GM21825 (cell line): ENCODE results near the gene ENO2.
A peak's percentile ranks its signal among the peaks of the same experiment; 100 is the strongest.

Source experiments
- ATAC-seq: cut with Tn5 transposase; IDR thresholded peaks from one replicate; pipeline ENCODE4 v1.9.1; 2021; ENCODE audit warnings: mild to moderate bottlenecking, moderate library complexity; ENCODE audit not compliant: unreplicated experiment

ENO2 gene

DNA sequence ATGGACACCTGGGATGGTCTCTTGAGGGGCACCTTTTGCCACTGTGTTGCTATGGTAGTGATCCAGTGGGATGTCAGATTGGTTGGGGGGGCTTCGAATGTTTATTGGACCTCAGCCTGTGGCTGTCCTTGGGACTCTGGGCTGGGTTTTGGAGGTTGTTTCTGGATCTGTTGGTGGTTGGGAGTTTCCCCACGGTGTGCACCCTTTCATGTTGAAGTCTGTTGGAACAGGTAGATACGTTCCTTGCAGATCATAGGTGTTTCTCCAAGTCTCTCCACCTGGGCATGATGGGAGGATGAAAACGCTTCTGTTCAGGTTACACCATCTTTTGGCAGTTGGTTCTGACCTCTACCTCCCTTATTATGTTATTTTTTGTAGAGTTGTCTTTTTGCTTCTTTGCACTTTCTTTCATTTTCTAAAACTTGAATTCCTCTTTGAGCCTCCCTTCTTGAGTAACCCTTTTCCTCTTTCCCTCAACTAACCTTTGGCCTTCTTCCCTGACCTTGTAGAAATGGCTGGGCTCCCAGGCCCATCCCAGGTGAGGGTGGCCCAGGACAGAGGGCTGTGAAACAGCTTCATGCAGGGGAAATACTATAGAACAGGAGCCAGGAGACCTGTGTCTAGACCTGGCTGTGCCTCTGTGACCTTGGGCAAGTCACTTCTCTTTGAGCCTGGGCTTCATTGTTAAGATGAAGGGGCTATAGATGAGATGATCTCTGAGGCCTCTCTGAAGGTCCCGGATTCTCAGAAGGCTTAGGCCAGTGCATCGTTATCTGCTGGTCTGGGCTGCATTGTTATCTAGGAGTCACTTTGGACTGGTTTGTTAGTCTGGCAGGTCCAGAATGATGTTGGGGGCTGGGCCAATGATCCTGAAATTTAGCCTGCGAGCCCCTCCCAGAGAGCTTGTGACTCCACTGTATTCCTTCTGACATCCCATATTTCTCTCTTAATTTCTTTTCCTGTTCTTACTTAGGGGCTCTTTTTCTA lies 15.4 kb downstream of the ENO2 start:
- no peak for ATAC-seq

DNA sequence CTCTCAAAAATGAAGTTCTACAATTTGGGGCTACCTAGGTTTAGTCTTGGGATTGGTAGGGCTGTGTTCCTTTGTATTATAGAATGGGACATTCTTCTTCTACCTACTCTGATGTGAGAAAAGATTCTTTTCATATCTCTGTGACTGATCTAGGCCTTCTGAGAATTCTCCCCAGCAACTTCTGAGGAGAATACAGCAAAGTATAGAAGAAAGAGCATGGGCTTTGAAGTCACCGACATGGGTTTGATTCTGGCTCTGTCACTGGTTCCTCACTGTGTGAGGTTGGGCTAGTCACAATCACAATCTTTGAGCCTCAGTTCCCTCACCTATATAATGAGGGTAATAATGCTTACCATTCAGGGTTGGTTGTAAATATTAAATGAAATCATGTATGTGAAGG lies 18.4 kb downstream of the ENO2 start:
- ATAC-seq: no peak

DNA sequence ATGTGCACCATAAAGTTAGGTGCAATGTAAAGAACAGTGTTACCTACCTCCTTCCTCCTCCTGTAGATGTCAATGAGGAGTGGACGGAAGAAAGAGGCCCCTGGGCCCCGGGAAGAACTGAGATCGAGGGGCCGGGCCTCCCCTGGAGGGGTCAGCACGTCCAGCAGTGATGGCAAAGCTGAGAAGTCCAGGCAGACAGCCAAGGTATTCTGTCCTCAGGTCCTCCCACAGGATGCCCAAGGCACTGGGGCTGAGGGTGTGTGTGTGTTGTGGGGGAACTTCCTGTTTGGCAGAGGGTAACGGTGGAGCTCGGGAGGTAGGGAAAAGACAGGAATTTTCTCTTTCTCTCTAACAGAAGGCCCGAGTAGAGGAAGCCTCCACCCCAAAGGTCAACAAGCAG lies 19.7 kb downstream of the ENO2 start:
- ATAC-seq: no peak

DNA sequence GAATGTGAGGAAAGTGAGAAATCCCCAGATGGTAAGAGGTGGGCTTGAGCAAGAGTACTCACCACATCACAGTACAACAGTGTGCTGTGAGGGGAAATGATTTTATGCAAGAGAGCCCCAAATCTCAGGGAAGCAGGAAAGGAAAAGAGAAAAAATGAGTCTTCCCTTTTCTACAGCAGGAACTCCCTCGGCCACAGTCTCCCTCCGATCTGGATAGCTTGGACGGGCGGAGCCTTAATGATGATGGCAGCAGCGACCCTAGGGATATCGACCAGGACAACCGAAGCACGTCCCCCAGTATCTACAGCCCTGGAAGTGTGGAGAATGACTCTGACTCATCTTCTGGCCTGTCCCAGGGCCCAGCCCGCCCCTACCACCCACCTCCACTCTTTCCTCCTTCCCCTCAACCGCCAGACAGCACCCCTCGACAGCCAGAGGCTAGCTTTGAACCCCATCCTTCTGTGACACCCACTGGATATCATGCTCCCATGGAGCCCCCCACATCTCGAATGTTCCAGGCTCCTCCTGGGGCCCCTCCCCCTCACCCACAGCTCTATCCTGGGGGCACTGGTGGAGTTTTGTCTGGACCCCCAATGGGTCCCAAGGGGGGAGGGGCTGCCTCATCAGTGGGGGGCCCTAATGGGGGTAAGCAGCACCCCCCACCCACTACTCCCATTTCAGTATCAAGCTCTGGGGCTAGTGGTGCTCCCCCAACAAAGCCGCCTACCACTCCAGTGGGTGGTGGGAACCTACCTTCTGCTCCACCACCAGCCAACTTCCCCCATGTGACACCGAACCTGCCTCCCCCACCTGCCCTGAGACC lies 21.2 kb downstream of the ENO2 start:
- ATAC-seq: no peak

DNA sequence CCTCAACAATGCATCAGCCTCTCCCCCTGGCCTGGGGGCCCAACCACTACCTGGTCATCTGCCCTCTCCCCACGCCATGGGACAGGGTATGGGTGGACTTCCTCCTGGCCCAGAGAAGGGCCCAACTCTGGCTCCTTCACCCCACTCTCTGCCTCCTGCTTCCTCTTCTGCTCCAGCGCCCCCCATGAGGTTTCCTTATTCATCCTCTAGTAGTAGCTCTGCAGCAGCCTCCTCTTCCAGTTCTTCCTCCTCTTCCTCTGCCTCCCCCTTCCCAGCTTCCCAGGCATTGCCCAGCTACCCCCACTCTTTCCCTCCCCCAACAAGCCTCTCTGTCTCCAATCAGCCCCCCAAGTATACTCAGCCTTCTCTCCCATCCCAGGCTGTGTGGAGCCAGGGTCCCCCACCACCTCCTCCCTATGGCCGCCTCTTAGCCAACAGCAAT lies 21.8 kb downstream of the ENO2 start:
- ATAC-seq: no peak

GRCh38 chr12:6936636-6937480 lies 22.5 kb downstream of the ENO2 start:
- no peak for ATAC-seq

DNA sequence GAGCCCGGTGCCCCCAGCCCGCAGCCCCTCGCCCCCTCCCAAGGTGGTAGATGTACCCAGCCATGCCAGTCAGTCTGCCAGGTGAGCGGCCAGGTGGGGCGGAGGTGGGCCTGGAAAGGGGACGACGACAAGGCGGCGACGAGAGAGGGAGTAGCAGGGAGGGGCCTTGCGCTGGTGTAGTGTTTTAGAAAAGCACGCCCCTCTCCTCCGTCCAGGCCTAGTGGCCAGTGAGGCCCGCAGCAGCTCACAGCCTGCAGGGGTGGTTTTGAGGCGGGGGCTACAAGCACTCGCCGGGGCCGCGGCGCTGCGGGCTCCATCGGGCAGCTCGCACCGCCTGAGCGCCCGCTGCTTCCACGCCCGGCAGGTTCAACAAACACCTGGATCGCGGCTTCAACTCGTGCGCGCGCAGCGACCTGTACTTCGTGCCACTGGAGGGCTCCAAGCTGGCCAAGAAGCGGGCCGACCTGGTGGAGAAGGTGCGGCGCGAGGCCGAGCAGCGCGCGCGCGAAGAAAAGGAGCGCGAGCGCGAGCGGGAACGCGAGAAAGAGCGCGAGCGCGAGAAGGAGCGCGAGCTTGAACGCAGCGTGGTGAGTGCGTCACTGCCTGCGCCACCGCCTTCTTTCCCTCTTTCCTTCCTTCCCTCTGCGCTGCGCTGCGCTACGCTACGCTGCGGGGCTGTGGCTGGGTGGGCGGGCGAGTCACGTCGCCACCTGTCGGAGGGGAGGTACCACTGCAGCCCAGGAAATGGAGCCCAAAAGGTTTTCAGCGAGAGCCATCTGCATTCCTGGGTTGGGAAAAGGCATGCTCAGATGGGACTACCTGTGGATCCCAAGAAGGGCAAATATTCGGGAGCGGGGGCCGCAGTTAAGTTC lies 23.3 kb downstream of the ENO2 start:
- ATAC-seq: peak; percentile 84

DNA sequence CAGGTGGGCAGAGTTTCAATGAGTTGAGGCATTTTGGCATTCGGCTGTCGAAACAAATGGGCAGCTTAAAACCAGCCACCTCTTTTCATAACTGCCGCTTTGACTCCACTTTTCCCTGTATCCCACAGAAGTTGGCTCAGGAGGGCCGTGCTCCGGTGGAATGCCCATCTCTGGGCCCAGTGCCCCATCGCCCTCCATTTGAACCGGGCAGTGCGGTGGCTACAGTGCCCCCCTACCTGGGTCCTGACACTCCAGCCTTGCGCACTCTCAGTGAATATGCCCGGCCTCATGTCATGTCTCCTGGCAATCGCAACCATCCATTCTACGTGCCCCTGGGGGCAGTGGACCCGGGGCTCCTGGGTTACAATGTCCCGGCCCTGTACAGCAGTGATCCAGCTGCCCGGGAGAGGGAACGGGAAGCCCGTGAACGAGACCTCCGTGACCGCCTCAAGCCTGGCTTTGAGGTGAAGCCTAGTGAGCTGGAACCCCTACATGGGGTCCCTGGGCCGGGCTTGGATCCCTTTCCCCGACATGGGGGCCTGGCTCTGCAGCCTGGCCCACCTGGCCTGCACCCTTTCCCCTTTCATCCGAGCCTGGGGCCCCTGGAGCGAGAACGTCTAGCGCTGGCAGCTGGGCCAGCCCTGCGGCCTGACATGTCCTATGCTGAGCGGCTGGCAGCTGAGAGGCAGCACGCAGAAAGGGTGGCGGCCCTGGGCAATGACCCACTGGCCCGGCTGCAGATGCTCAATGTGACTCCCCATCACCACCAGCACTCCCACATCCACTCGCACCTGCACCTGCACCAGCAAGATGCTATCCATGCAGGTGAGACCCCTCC lies 24.2 kb downstream of the ENO2 start:
- no peak for ATAC-seq

GRCh38 chr12:6939191-6939540 lies 24.8 kb downstream of the ENO2 start:
- ATAC-seq: no peak

GRCh38 chr12:6941267-6941666 lies 26.9 kb downstream of the ENO2 start:
- ATAC-seq: no peak

- ATAC-seq: no peak
Measured at GRCh38 chr12:6941782-6942181, 27.4 kb downstream of the ENO2 start.

GRCh38 chr12:6942331-6942665 lies 27.9 kb downstream of the ENO2 start:
- ATAC-seq: no peak

- ATAC-seq: peak; percentile 31
Measured at GRCh38 chr12:6943389-6943721, 29.0 kb downstream of the ENO2 start.

GRCh38 chr12:6943722-6944380 lies 29.5 kb downstream of the ENO2 start, which contains the start of the genes C12orf57 and RNU7-1:
Gene C12orf57, plus strand, starts transcription at chr12:6944022. Its CDS starts 100 bp downstream, at chr12:6944122.
Gene RNU7-1, plus strand, starts transcription at chr12:6943816.
- peak; percentile 28 for ATAC-seq

- ATAC-seq: peak; percentile 30
Measured at GRCh38 chr12:6944381-6945186, 30.2 kb downstream of the ENO2 start.

- no peak for ATAC-seq
Measured at GRCh38 chr12:6945613-6946012, 31.2 kb downstream of the ENO2 start.

GRCh38 chr12:6946033-6946919 lies 31.9 kb downstream of the ENO2 start:
- peak; percentile 19 for ATAC-seq
